Right cardiac atrium (tissue), 5 donors: Measurements from ENCODE around the gene MAFB. TPM values are rescaled to one million over a fixed set of nuclear protein-coding genes. Genes with fewer than 3 reads are reported as not detected.

Source experiments
- ATAC-seq, 2 donors: fragments of 200-7000 bp; cut with Tn5 transposase; one replicate each; pipeline versions ENCODE4 v1.8.0 to v1.9.1; 2020; ENCODE audit warnings: moderate library complexity in 2 of 2, mild to moderate bottlenecking in 1 of 2
- DNase-seq, 3 donors: peaks; one replicate each; pipeline ENCODE4 v3.0.0-alpha.2; 2020
- H3K27ac ChIP-seq: one replicate; pipeline ENCODE4 v1.5.1; 2013; ENCODE audit warnings: mild to moderate bottlenecking, low read length, control low read depth, moderate library complexity
- H3K27me3 ChIP-seq: one replicate; pipeline ENCODE4 v1.6.1; 2013; ENCODE audit not compliant: control insufficient read depth, insufficient read depth
- H3K4me1 ChIP-seq: one replicate; pipeline ENCODE4 v1.6.1; 2013; ENCODE audit warnings: low read length; ENCODE audit not compliant: control insufficient read depth, insufficient read depth
- H3K4me3 ChIP-seq: one replicate; pipeline ENCODE4 v1.5.1; 2013; ENCODE audit warnings: low read length, control low read depth
- H3K9me3 ChIP-seq: one replicate; pipeline ENCODE4 v1.6.1; 2013; ENCODE audit warnings: low read length; ENCODE audit not compliant: control insufficient read depth
- WGBS: extraction: QIAGEN DNeasy Blood & Tissue Kit; methylation state at CpG from one replicate; pipeline ENCODE4 v1.1.7; 2013; 5-methylcytosine and 5-hydroxymethylcytosine counted together
- intact Hi-C, 4 donors: fragments of 100-400 bp; cut with DNase I; formaldehyde crosslinking; loops; one replicate each; pipeline versions ENCODE4 v1.11.0 to v1.14.0; 2022 to 2023
- polyA plus RNA-seq: library from polyadenylated mRNA; stranded (reverse); fragments of 200-250 nt; gene quantifications from one replicate; pipeline ENCODE4 v1.2.3, GENCODE V29; 2013
- total RNA-seq, 4 donors: library from RNA; stranded (reverse); fragmentation: NEBNext Ultra II Directional; extraction: Animal tissue kit (Norgen Biotek cat#: 25700); gene quantifications; one replicate each; pipeline ENCODE4 v1.2.1, GENCODE V29; 2021
- donor health status: healthy with polysubstance abuse.
- donor health status: DM: no; HTN: yes; CAD: no.
- donor health status: DM: no; HTN: no; CAD: no.
- donor health status: DM: no; HTN: yes; CAD: no; lungs with severe emphysema.
- donor health status: DM: yes; HTN: yes; CAD: no.

The MAFB gene
- total and polyA plus RNA-seq, 5 donors: 6.9 to 22.8 (median 21.2) TPM

- no peak overlapping the region for H3K4me3 ChIP-seq
- no peak for DNase-seq
- ATAC-seq: no peak
- H3K4me1 ChIP-seq: peaks cover 10% of the 10 kb centered on the region
- intact Hi-C loops: no loop called here
- 90% methylated on average over 6 of the region's 6 CpGs for WGBS
- no peaks in the 10 kb centered on the region for H3K27me3 ChIP-seq
- H3K27ac ChIP-seq: no peak overlapping the region
- H3K9me3 ChIP-seq: no peaks in the 10 kb centered on the region
Measured at GRCh38 chr20:40655451-40655850, 33.6 kb downstream of the MAFB start.

- ATAC-seq (peak; percentile 77 to 88), DNase-seq (peak in 2 of 3 donors; percentile 56 to 78)
- H3K27me3 ChIP-seq: no peaks in the 10 kb centered on the region
- 55% methylated on average over 4 of the region's 4 CpGs for WGBS
- H3K4me1 ChIP-seq: peaks cover 10% of the 10 kb centered on the region
- H3K9me3 ChIP-seq: no peaks in the 10 kb centered on the region
- H3K27ac ChIP-seq: no peak overlapping the region
- H3K4me3 ChIP-seq: no peak overlapping the region
- intact Hi-C loops: no loop called here
Measured at GRCh38 chr20:40654876-40655275, 34.2 kb downstream of the MAFB start.

GRCh38 chr20:40652441-40652987, 36.5 kb downstream of the MAFB start:
- no peak for ATAC-seq
- intact Hi-C loops: no loop called here

GRCh38 chr20:40651151-40651550, 37.9 kb downstream of the MAFB start:
- intact Hi-C loops: no loop called here
- peaks cover 7% of the 10 kb centered on the region for H3K4me1 ChIP-seq
- no peak overlapping the region for H3K27ac ChIP-seq
- H3K27me3 ChIP-seq: no peaks in the 10 kb centered on the region
- H3K4me3 ChIP-seq: no peak overlapping the region
- ATAC-seq (no peak), DNase-seq (no peak)
- 74% methylated on average over 2 of the region's 2 CpGs for WGBS
- no peaks in the 10 kb centered on the region for H3K9me3 ChIP-seq

More at GRCh38 chr20:40652441-40652987, 36.5 kb downstream of the MAFB start:
- peaks cover 10% of the 10 kb centered on the region for H3K4me1 ChIP-seq
- 87% methylated on average over 8 of the region's 8 CpGs for WGBS
- H3K27ac ChIP-seq: no peak overlapping the region
- no peaks in the 10 kb centered on the region for H3K9me3 ChIP-seq
- no peak overlapping the region for H3K4me3 ChIP-seq
- no peak for DNase-seq
- no peaks in the 10 kb centered on the region for H3K27me3 ChIP-seq

- 65% methylated on average over 4 of the region's 4 CpGs for WGBS
- no peak overlapping the region for H3K27ac ChIP-seq
- H3K9me3 ChIP-seq: no peaks in the 10 kb centered on the region
- no peaks in the 10 kb centered on the region for H3K27me3 ChIP-seq
- no peak for ATAC-seq
- H3K4me3 ChIP-seq: no peak overlapping the region
- peaks cover 7% of the 10 kb centered on the region for H3K4me1 ChIP-seq
- intact Hi-C loops: no loop called here
- DNase-seq: no peak
Measured at GRCh38 chr20:40650707-40651106, 38.3 kb downstream of the MAFB start.

- 95% methylated on average over 6 of the region's 6 CpGs for WGBS
- no peaks in the 10 kb centered on the region for H3K9me3 ChIP-seq
- no peak overlapping the region for H3K27ac ChIP-seq
- no peak for DNase-seq
- no peak for ATAC-seq
- H3K4me3 ChIP-seq: no peak overlapping the region
- H3K27me3 ChIP-seq: no peaks in the 10 kb centered on the region
- intact Hi-C loops: no loop called here
- H3K4me1 ChIP-seq: no peaks in the 10 kb centered on the region
Measured at GRCh38 chr20:40648210-40649072, 40.6 kb downstream of the MAFB start.

- no peaks in the 10 kb centered on the region for H3K9me3 ChIP-seq
- ATAC-seq (no peak), DNase-seq (no peak)
- intact Hi-C loops: no loop called here
- H3K4me3 ChIP-seq: no peak overlapping the region
- 35% methylated on average over 6 of the region's 6 CpGs for WGBS
- no peaks in the 10 kb centered on the region for H3K4me1 ChIP-seq
- H3K27me3 ChIP-seq: no peaks in the 10 kb centered on the region
- H3K27ac ChIP-seq: no peak overlapping the region
Measured at GRCh38 chr20:40646813-40647212, 42.2 kb downstream of the MAFB start.

- H3K4me3 ChIP-seq: no peak overlapping the region
- H3K27ac ChIP-seq: no peak overlapping the region
- intact Hi-C loops: no loop called here
- no peaks in the 10 kb centered on the region for H3K27me3 ChIP-seq
- peak in 1 of 3 donors; percentile 57 for DNase-seq
- WGBS: 17% methylated on average over 8 of the region's 8 CpGs
- H3K9me3 ChIP-seq: no peaks in the 10 kb centered on the region
- peak in 1 of 2 donors; percentile 57 for ATAC-seq
- no peaks in the 10 kb centered on the region for H3K4me1 ChIP-seq
Measured at GRCh38 chr20:40646361-40646760, 42.7 kb downstream of the MAFB start.

- no peaks in the 10 kb centered on the region for H3K4me1 ChIP-seq
- H3K9me3 ChIP-seq: no peaks in the 10 kb centered on the region
- WGBS: 94% methylated on average over 2 of the region's 2 CpGs
- ATAC-seq (no peak), DNase-seq (no peak)
- intact Hi-C loops: no loop called here
- H3K27ac ChIP-seq: no peak overlapping the region
- no peaks in the 10 kb centered on the region for H3K27me3 ChIP-seq
- H3K4me3 ChIP-seq: no peak overlapping the region
Measured at GRCh38 chr20:40644863-40645262, 44.2 kb downstream of the MAFB start.

GRCh38 chr20:40643891-40644290, 45.1 kb downstream of the MAFB start:
- peak; percentile 66 to 77 for ATAC-seq

GRCh38 chr20:40641809-40642208, 47.2 kb downstream of the MAFB start:
- Histone ChIP-seq H3K4me1 (no peaks in the 10 kb centered on the region), H3K27ac (no peak overlapping the region), H3K27me3 (no peaks in the 10 kb centered on the region), H3K4me3 (no peak overlapping the region), H3K9me3 (no peaks in the 10 kb centered on the region)
- intact Hi-C loops: no loop called here
- DNase-seq (no peak), ATAC-seq (no peak)
- WGBS: 67% methylated on average over 4 of the region's 4 CpGs

More at GRCh38 chr20:40643891-40644290, 45.1 kb downstream of the MAFB start:
- intact Hi-C loops: no loop called here
- peak; percentile 24 to 53 (median 48) for DNase-seq
- H3K27ac ChIP-seq: no peak overlapping the region
- no peaks in the 10 kb centered on the region for H3K27me3 ChIP-seq
- 23% methylated on average over 5 of the region's 5 CpGs for WGBS
- H3K9me3 ChIP-seq: no peaks in the 10 kb centered on the region
- H3K4me3 ChIP-seq: no peak overlapping the region
- no peaks in the 10 kb centered on the region for H3K4me1 ChIP-seq
